GM10266 (cell line): ENCODE results near the gene RNF38.

Source experiments
- DNase-seq: peaks from one replicate; pipeline ENCODE4 v3.0.0; 2012; ENCODE audit errors: extremely low spot score
- CTCF ChIP-seq: IDR thresholded peaks from 2 replicates; pipeline ENCODE4 v1.5.1; 2012; ENCODE audit warnings: mild to moderate bottlenecking, low read depth; ENCODE audit not compliant: control insufficient read depth, insufficient read depth; ENCODE audit errors: missing control alignments

Gene RNF38

GRCh38 chr9:36320466-36320865 is 79.6 kb downstream of the RNF38 start:
- TF ChIP-seq CTCF, result no peak
- DNase-seq, result no peak

DNA sequence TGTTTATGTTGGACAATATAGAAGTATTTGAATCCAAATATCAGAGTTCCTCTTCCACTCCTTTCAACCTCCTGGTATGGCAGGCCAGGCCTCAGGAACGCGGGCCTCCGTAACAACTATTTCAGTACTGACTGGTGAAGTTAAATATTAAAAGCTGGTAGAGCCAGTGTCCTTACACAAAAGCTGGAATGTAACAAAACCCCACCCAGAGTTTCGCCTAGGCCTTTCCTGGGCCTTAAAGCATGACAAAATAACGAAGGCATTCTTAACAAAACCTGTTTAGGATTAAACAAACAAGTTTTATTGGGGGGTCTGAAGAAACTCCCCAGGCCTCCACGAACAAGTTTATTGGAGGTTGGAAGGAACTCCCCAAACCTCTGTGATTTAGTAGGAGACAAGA is 80.3 kb downstream of the RNF38 start:
- no peak for TF ChIP-seq CTCF
- no peak for DNase-seq

DNA sequence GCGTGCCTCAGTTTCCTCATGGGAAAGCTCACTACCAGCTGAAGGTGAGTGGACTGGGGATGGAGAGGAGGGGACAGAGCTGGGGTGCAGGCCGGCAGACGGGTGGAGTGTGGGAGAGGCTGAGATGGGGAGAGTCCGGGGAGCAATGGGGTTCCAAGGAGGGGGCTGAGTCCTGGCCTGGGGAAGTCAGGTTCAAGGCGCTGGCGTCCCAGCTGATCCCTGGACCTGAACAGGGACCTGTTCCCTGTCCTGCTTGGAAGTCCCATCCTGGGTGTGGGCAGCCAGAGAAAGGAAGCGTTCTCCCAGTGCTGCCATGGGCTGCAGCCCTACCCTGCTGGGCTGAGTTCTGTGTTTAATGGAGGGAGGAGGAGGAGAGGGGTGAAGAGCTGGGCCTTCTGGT is 80.9 kb downstream of the RNF38 start:
- DNase-seq, result no peak
- no peak for TF ChIP-seq CTCF

DNA sequence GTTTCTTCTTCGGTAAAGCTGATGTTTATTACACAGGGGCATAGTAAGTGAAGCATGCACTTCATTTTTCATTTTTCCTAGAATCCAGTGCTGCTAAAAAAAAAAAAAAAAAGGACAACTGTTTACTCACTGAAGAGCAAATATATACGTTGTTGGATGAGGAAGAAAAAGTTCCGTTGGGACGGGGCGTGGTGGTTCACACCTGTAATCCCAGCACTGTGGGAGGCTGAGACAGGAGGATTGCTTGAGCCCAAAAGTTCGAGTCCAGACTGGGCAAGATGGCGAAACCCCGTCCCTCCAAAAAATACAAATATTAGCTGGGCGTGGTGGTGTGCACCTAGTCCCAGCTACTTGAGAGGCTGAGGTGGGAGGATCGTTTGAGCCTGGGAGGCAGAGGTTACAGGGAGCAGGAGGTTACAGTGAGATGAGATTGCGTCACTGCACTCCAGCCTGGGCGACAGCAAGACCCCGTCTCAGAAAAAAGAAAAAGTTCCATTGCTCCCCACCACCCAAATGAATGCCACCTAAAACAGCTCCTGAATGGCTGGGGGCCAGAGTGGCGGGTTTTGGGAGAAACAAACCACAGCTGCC is 81.8 kb downstream of the RNF38 start:
- no peak for DNase-seq
- no peak for TF ChIP-seq CTCF

- TF ChIP-seq CTCF, result no peak
- DNase-seq, result no peak
Observed at GRCh38 chr9:36317766-36318165, 82.3 kb downstream of the RNF38 start.

GRCh38 chr9:36316611-36317317 is 83.3 kb downstream of the RNF38 start:
- DNase-seq, result no peak

More at GRCh38 chr9:36316611-36317317, 83.3 kb downstream of the RNF38 start:
- TF ChIP-seq CTCF, result no peak
